Skin epidermis (tissue), 12 donors: ENCODE results near the gene USP26.
"Not testable (repeated sequence)": the region's sequence is repeated elsewhere in the genome, so short reads cannot be mapped to it uniquely, and the experiment has no call there.

Experiments used
- H3K27ac ChIP-seq, 21 experiments: fragments of 200-600 bp; sonication (generic) in 11 of 21; one replicate each; pipeline ENCODE4 v1.5.0; 2020; ENCODE audit warnings: mild to moderate bottlenecking in 3 of 21, inconsistent platforms in 2 of 21, moderate library complexity in 2 of 21
- H3K4me3 ChIP-seq, 7 experiments: fragments of 200-600 bp; sonication (generic) in 2 of 7; one replicate each; pipeline ENCODE4 v1.5.0; 2020; ENCODE audit warnings: inconsistent platforms in 2 of 7, mild to moderate bottlenecking in 2 of 7, moderate library complexity in 1 of 7

The USP26 gene, protein sequence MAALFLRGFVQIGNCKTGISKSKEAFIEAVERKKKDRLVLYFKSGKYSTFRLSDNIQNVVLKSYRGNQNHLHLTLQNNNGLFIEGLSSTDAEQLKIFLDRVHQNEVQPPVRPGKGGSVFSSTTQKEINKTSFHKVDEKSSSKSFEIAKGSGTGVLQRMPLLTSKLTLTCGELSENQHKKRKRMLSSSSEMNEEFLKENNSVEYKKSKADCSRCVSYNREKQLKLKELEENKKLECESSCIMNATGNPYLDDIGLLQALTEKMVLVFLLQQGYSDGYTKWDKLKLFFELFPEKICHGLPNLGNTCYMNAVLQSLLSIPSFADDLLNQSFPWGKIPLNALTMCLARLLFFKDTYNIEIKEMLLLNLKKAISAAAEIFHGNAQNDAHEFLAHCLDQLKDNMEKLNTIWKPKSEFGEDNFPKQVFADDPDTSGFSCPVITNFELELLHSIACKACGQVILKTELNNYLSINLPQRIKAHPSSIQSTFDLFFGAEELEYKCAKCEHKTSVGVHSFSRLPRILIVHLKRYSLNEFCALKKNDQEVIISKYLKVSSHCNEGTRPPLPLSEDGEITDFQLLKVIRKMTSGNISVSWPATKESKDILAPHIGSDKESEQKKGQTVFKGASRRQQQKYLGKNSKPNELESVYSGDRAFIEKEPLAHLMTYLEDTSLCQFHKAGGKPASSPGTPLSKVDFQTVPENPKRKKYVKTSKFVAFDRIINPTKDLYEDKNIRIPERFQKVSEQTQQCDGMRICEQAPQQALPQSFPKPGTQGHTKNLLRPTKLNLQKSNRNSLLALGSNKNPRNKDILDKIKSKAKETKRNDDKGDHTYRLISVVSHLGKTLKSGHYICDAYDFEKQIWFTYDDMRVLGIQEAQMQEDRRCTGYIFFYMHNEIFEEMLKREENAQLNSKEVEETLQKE

DNA sequence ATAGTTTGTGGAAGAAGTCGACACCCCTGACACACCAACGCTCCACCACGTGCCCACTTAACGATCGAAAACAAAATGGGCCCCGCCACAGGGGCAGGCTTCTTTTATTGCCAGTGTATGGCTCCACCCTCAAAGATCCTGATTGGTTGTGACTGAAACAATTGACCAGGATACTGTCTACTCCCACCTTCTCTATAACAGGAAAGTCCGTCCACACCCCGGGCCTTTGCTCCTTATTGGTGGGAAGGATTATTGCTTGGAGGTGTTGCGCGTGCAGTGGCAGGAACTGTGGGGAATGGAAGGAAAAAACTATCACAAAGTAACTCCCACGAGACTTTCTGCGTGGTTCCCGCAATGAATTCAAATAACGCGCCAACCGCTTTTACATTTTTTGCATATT, at the start of gene USP26:
TSS of gene USP26 (minus strand) at position 79 of the 400 bp plus-strand sequence. CDS start 68,889 bp downstream, outside the sequence.
- no peak within 1 kb of the TSS for H3K4me3 ChIP-seq
- no peak within 1 kb of the TSS for H3K27ac ChIP-seq

DNA sequence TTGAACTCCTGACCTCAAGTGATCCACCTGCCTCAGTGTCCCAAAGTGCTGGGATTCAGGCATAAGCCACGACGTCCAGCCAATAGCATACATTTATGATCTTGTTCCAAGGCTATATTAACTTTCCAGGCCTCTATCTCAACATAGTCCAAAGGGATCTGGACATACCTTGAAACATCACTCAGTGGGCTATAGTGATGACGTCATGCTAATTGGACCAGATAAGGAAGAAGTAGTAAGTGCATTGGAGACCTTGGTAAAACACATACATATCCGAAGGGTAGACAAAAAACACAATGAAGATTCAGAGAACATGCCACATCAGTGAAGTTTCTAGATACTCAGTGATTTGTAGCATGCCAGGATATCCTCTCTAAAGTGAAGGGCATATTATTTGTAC, 37.4 kb upstream of the USP26 start:
- H3K27ac ChIP-seq = no peak overlapping the region
- no peak overlapping the region for H3K4me3 ChIP-seq

DNA sequence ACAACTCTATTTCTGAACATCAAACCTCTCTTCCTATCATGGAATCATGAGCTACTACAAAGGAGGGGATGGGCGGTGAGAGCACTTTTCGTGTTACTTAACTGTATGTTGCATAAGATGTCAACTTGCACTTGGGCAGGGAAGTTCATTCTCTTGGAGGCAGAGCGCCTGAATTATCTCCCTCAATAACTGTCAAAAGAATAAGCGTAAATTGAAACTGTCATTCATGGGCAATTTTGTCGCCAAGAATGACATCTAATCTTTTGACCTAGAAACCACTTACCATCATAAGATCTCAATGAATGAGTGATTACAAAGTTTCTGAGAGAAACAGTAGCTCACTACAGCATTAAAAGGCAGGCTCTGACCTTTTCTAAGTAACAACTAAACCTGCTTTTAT, 23.5 kb upstream of the USP26 start:
- Histone ChIP-seq H3K27ac (no peak overlapping the region), H3K4me3 (no peak overlapping the region)

DNA sequence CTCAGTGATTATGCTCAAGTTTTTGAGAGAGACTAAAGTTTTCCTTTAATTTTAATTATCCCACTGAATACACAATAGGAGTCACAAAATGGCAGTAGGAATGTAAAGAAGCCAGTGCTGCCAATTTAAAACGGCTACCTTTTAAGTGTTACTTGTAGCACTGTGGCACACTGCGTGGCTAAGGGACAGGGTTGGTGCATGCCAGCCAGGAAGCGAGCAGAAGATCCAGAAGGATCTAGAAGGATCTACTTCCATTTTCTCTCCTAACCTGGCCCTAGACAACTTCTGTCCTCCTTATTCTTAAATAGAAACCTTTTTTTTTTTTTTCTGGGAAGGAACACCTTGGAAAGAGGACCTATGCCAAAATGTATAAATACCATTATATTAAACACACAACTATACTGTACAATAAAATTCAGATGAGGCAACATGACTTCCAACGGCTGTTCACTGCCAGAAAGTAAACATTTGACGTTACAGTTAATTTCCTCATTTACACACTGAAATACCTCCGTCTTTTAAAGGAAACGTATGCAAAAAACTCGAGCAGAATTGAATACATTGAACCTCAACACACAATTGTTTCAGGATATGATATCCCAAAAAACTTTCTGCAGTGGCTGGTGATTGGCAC, 2.7 kb downstream of the USP26 start:
- Histone ChIP-seq H3K4me3 (no peak overlapping the region), H3K27ac (no peak overlapping the region)

DNA sequence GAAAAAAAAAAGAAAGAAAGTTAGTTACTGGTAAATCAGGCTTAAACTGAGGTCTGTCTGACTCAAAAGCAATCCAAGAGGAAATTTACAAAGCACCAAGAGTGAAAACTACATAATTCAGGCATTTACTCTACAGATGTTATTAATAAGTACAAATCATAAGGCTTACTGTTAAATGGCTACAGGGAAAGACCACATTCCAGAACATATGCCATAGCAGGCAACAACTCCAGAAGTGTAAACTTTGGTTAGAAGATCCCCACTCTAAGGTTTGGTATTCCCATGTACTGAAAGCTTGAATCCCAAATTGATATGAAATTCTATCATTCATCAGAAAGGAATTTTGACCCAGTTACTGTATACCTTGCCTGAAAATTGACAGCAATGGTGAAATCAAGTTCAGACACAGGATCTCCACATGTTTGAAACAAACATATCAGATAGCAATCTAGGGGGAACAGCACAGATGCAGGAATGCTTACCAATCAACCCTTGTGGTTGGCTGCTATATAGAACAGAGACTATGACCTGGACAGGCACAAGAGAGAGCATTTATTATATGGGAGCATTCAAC, 6.6 kb downstream of the USP26 start:
- Histone ChIP-seq H3K4me3 (no peak overlapping the region), H3K27ac (no peak overlapping the region)

DNA sequence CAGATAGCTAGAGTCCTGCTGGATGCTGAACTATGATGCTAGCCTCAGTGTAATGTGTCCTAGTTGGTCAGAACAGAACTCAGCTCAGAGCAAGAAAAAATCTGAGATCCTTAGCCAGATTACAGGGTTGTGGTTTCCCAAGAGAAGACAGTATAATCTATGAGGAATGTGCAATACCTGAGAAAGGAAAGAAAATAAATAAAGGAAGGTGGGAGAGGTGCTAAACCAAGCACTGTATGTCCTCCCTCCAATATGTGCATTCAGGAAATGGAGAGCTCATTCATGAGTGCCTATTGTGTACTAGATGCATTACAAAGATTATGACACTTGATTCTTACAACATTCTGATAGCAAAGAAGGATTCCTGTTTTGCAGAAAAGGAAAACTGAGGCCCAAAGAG, 7.5 kb downstream of the USP26 start:
- Histone ChIP-seq H3K27ac (no peak overlapping the region), H3K4me3 (no peak overlapping the region)

DNA sequence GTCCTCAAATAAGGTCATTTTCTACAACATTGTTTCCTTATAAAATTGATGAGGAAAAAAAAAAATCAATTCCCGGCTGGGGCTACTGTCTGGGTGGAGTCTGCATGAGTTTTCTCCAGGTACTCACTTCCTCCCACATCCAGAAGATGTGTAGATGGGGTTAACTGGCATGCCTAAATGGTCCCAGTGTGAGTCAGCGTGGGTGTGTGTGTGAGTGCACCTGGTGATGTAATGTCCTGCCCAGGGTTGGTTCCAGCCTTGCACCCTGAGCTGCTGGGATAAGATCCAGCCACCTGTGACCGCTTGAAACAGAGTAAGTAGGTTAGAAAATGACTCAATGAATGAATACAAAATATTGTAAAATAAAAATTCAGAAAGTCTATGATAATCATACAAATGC, 11.1 kb downstream of the USP26 start:
- Histone ChIP-seq H3K27ac (no peak overlapping the region), H3K4me3 (no peak overlapping the region)

DNA sequence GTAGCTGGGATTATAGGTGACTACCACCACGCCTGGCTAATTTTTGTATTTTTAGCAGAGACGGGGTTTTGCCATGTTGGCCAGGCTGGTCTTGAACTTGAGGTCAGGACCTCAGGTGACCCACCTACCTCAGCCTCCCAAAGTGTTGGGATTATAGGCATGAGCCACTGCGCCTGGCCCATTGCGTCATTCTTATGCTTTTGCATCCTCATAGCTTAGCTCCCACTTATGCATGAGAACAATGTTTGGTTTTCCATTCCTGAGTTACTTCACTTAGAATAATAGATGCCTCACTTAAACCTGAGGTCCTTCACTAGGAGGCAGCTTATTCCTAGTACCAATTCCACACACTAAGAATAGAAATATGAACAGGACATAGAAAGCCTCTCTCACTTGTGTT, 11.9 kb downstream of the USP26 start:
- not testable (repeated sequence) for H3K27ac ChIP-seq

DNA sequence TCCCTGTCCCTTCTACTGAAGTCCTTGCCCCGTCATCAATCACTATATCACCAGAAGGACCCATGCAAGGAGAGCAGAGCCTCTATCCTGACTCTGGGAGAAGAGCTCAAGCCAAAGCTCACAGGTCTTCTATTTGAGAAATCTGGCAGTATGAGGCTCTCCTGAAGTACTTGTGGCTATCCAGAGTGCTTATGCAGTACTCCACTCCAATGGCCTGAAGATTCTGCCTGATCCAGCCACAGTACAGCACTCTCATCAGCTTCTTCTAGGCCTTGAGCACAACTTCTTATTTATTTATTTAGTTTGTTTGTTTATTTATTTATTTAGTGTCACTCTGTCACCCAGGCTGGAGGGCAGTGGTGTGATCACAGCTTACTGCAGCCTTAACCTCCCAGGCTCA, 13.0 kb downstream of the USP26 start:
- Histone ChIP-seq H3K4me3 (no peak overlapping the region), H3K27ac (no peak overlapping the region)

More for the DNA sequence above, 11.9 kb downstream of the USP26 start:
- not testable (repeated sequence) for H3K4me3 ChIP-seq

DNA sequence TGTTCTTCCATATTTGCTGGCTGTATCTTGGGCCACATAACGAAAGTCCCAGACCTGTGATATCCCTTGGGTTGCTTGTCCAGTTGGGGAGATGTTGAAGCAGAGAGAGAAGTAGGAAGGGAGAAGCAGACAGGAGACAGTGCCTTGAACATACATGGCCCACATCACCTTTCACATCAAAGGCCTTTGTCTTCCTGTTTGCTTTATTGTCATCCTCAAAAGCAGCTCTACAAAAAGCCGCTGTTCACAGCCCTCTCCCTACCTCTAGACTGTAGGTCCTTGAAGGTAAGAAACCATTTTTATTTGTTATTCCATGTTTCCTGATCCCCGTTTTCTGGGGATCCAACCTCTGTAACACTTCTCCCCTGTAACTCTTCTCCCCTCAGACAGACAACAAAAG, 14.9 kb downstream of the USP26 start:
- H3K4me3 ChIP-seq = no peak overlapping the region

DNA sequence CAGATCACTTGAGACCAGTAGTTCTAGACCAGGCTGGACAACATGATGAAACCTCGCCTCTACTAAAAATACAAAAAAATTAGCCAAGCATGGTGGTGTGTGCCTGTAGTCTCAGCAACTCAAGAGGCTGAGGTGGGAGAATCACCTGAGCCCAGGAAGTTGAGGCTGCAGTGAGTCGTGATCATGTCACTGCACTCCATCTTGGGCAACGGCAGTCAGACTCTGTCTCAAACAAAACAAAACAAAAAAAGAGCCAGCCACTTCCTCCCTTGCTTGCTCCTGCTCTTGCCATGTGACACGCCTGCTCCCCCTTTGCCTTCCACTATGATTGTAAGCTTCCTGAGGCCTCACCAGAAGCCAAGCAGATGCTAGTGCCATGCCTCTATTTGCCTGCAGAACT, 19.1 kb downstream of the USP26 start:
- not testable (repeated sequence) for H3K27ac ChIP-seq, H3K4me3 ChIP-seq

More for the DNA sequence above, 14.9 kb downstream of the USP26 start:
- no peak overlapping the region for H3K27ac ChIP-seq

DNA sequence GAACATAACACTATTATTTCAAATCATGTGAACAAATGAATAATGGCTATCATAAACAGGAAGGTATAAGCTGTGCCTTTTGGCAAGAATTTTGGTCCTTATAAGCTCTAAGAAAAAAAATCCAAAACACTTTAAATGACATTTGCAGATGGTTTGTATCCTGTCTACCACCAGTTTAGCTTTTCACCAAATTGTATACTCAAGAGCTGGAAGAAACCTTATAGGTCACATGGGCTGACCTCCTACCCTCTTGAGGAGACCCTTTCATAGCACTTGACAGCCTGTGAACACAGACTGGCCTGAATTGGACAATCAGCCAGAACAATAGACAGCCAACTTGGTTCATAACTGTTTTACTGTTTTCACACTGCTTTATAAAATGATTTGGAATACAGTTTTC, 24.3 kb downstream of the USP26 start:
- Histone ChIP-seq H3K4me3 (no peak overlapping the region), H3K27ac (no peak overlapping the region)

DNA sequence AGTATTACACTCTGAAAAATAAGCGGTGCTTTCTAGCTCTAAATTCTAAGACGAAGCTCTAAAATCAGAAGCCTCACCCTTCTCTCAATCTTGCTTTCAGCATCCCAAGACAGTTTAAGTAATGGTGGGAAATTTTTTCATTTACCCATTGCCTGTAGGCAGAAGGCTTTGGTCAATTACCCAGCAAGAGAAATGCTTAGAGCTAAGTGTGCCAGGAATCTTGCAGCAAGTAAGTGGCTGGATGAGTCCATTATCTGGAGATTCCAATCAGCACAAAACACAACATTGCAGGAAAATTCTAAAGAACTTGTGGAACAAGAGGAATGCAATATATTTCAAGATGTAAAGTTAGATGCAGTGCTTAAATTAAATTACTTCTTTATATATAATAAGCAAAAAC, 28.4 kb downstream of the USP26 start:
- Histone ChIP-seq H3K4me3 (no peak overlapping the region), H3K27ac (no peak overlapping the region)

DNA sequence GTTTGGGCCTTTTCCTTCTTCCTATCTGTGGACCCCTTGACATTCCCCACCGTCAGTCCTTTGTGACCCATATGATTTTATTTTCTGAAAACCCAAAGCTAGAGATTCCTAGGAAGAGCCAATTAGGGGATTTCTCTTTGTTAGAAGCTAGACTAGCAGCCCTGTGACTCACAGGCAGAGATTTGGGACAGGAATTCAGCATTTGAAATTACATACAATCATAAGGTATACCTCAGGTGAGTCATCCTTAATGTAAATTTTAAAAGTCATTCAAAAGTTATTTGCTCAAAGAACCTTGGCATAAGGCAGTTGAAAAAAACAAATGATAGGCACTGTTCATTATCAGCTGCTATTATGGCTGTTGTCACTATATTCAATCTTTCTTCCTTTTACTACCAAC, 40.6 kb downstream of the USP26 start:
- Histone ChIP-seq H3K27ac (no peak overlapping the region), H3K4me3 (no peak overlapping the region)

DNA sequence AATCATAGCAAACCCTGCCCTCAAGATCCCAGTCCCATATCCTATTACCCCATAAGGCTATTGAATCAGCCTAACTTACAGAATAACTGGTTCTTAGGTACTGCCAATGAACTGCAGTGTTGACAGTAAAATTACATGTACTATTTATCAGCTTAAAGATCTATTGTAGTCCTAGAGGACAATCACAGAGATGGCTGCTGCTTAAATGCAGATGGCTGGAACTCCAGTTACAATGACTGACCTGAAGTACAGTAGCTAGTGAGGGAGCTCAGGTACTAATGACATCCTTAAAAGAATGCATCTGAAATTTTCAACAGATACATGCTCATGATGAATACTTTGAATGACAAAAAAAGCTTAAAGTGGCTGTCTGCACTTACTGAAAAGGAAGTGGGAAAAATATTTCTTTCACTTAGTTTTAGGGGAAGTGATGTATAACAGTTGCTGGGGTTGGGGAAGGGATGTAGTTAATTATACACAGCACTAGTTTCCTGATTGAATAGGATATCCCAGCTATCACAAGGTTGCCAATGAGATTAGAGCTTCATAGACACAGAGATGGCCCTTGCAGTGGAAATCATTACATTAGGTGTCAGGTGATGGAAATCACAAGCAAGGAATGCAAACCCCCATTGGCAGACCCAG, 42.0 kb downstream of the USP26 start:
- Histone ChIP-seq H3K4me3 (no peak overlapping the region), H3K27ac (no peak overlapping the region)

DNA sequence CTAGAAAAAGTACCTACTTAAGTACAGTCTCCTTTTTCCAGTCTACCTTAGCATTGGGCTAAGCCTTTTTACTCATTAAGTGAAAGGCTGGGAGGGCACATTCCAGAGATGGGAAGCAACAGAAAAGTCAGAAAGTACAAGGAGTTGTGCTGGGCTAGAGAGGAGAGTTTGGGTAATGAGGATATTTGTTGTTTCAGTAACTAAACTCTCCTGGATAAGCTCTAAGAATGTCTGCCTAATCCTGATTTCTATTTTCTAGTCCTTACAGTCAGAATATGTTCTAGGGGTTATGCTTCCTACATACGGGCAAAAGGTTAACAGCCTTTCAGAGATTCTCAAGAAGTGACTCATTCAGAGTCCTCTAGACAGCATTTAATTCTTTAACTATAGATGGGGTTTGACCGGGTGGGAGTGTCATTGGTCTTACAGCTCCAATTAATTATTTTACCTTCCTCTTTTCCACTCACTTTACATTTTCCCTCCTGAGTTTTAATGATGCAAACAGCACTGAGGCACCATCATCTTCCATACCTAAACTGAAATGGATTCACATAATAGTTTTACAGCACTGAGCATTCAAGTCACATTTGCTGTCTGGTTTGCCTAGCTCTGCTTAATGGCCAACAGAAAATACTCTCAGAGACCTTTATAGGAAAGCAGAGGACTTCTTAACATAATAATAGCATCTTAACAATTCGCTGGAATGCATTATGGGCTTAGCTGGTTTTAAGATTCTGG, 42.9 kb downstream of the USP26 start:
- Histone ChIP-seq H3K4me3 (no peak overlapping the region), H3K27ac (no peak overlapping the region)

DNA sequence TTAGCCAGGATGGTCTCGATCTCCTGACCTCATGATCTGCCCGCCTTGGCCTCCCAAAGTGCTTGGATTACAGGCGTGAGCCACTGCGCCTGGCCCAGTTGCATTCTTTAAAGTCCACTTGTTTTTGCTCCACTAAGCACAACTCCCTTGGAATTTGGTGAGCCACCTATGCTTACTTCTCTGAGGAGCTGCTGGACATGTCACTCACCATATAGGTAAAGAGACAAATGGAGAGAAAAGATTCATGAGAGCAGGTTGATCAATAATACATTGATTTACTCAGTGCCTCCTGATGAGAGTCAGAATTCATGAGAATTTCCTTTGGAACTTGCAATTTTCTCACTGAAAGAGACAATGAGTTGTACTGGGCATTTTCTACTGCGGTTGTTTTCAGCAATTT, 48.2 kb downstream of the USP26 start:
- no peak overlapping the region for H3K4me3 ChIP-seq
- no peak overlapping the region for H3K27ac ChIP-seq

DNA sequence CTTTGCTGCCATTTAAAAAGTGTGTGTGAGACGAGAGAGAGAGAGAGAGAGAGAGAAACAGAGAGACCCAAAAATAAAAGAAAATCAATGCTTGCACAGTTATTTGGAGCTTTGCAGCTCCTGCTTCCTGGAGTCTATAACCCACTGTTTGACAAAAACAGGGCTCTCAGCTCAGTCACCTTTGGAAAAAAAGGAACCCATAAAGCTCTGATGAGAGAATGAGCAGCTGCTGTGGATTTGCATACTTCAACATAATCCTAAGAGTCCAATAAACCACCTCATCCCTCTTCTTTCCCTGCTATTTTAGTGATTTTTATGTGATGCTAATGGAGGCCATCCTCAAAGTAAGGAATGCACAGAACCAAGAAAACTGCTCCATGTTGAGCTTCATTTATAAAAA, 50.3 kb downstream of the USP26 start:
- no peak overlapping the region for H3K27ac ChIP-seq
- H3K4me3 ChIP-seq = no peak overlapping the region

DNA sequence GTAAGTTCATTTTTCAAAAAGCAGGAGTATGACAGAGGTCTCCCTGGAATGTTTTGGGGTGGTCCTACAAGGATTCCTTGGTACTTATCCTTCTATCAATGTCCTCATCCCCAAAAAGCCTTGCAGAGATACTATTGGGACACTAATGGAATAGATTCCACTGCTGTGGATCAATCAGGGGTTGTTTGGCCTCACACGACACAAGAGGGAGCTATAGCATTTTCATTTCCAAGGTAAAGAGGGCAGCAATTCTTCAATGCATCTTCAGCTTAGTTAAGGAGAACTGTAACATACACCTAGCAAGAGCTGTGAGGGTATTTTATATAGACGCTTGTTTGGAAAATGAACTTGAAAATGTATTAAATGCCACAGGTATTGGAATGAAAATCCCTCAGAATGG, 50.9 kb downstream of the USP26 start:
- Histone ChIP-seq H3K4me3 (no peak overlapping the region), H3K27ac (no peak overlapping the region)
